GM19467 (cell line): ENCODE results near the gene PHACTR1.

Experiments
- ATAC-seq: cut with Tn5 transposase; IDR thresholded peaks from one replicate; pipeline ENCODE4 v1.9.1; 2021; ENCODE audit warnings: mild to moderate bottlenecking, moderate library complexity; ENCODE audit not compliant: unreplicated experiment

PHACTR1 gene

GRCh38 chr6:12800120-12800519 is 83.6 kb downstream of the PHACTR1 start:
- no peak for ATAC-seq

- ATAC-seq: no peak
Observed at GRCh38 chr6:12801141-12801540, 84.6 kb downstream of the PHACTR1 start.

GRCh38 chr6:12802440-12802839 is 85.9 kb downstream of the PHACTR1 start:
- ATAC-seq: no peak

- no peak for ATAC-seq
Observed at GRCh38 chr6:12803486-12803885, 86.9 kb downstream of the PHACTR1 start.

GRCh38 chr6:12804952-12805645 is 88.5 kb downstream of the PHACTR1 start:
- ATAC-seq: no peak

GRCh38 chr6:12806136-12806535 is 89.6 kb downstream of the PHACTR1 start:
- ATAC-seq: no peak

GRCh38 chr6:12806796-12807195 is 90.2 kb downstream of the PHACTR1 start:
- no peak for ATAC-seq

- ATAC-seq: no peak
Observed at GRCh38 chr6:12811519-12811918, 95.0 kb downstream of the PHACTR1 start.

GRCh38 chr6:12813321-12813720 is 96.8 kb downstream of the PHACTR1 start:
- no peak for ATAC-seq

GRCh38 chr6:12814015-12814414 is 97.4 kb downstream of the PHACTR1 start:
- no peak for ATAC-seq

GRCh38 chr6:12815089-12815488 is 98.5 kb downstream of the PHACTR1 start:
- no peak for ATAC-seq

- no peak for ATAC-seq
Observed at GRCh38 chr6:12815884-12816600, 99.5 kb downstream of the PHACTR1 start.

GRCh38 chr6:12818324-12818723 is 101.8 kb downstream of the PHACTR1 start:
- ATAC-seq: no peak

- ATAC-seq: no peak
Observed at GRCh38 chr6:12823847-12824246, 107.3 kb downstream of the PHACTR1 start.

- ATAC-seq: no peak
Observed at GRCh38 chr6:12826584-12826983, 110.0 kb downstream of the PHACTR1 start.

GRCh38 chr6:12827921-12828320 is 111.4 kb downstream of the PHACTR1 start:
- no peak for ATAC-seq

GRCh38 chr6:12832226-12832735 is 115.7 kb downstream of the PHACTR1 start:
- ATAC-seq: no peak

- ATAC-seq: no peak
Observed at GRCh38 chr6:12836009-12836408, 119.4 kb downstream of the PHACTR1 start.

GRCh38 chr6:12841619-12842018 is 125.1 kb downstream of the PHACTR1 start:
- no peak for ATAC-seq

- ATAC-seq: no peak
Observed at GRCh38 chr6:12842114-12842513, 125.5 kb downstream of the PHACTR1 start.

- no peak for ATAC-seq
Observed at GRCh38 chr6:12842658-12843057, 126.1 kb downstream of the PHACTR1 start.
